HEK293 (cell line): ENCODE results near the gene RACGAP1.

Experiments used
- BCL6B ChIP-seq: fragments of 450-650 bp; formaldehyde crosslinking; IDR thresholded peaks from 2 replicates; pipeline ENCODE4 v1.5.1; 2017; ENCODE audit warnings: missing biosample characterization, missing genetic modification characterization
- ELK4 ChIP-seq: IDR thresholded peaks from 2 replicates; pipeline ENCODE4 v1.6.1; 2011; ENCODE audit warnings: mild to moderate bottlenecking, low read depth, low read length, borderline replicate concordance
- FEZF1 ChIP-seq: fragments of 450-650 bp; formaldehyde crosslinking; IDR thresholded peaks from 2 replicates; pipeline ENCODE4 v1.5.1; 2016; ENCODE audit warnings: missing biosample characterization, missing genetic modification characterization
- OSR2 ChIP-seq: fragments of 450-650 bp; formaldehyde crosslinking; IDR thresholded peaks from 2 replicates; pipeline ENCODE4 v1.5.1; 2016; ENCODE audit warnings: missing biosample characterization, missing genetic modification characterization
- REST ChIP-seq: fragments of 450-650 bp; formaldehyde crosslinking; IDR thresholded peaks from 2 replicates; pipeline ENCODE4 v1.5.1; 2016; ENCODE audit warnings: missing biosample characterization, missing genetic modification characterization
- SALL2 ChIP-seq: fragments of 450-650 bp; formaldehyde crosslinking; IDR thresholded peaks from 2 replicates; pipeline ENCODE4 v1.5.0; 2017; ENCODE audit warnings: missing biosample characterization, mild to moderate bottlenecking, missing genetic modification characterization, borderline replicate concordance
- SP2 ChIP-seq: fragments of 450-650 bp; formaldehyde crosslinking; IDR thresholded peaks from 2 replicates; pipeline ENCODE4 v1.5.1; 2016; ENCODE audit warnings: missing biosample characterization, missing genetic modification characterization
- ZBTB1 ChIP-seq: fragments of 450-650 bp; formaldehyde crosslinking; IDR thresholded peaks from 2 replicates; pipeline ENCODE4 v1.5.1; 2016; ENCODE audit warnings: missing biosample characterization, missing genetic modification characterization
- ZBTB17 ChIP-seq: fragments of 450-650 bp; formaldehyde crosslinking; IDR thresholded peaks from 2 replicates; pipeline ENCODE4 v1.5.1; 2016; ENCODE audit warnings: missing biosample characterization, missing genetic modification characterization
- ZBTB6 ChIP-seq: fragments of 450-650 bp; formaldehyde crosslinking; IDR thresholded peaks from 2 replicates; pipeline ENCODE4 v1.5.1; 2017; ENCODE audit warnings: missing biosample characterization, missing genetic modification characterization
- ZFHX2 ChIP-seq: fragments of 450-650 bp; formaldehyde crosslinking; conservative IDR thresholded peaks from 2 replicates; pipeline ENCODE4 v1.5.1; 2016; ENCODE audit warnings: missing biosample characterization, missing genetic modification characterization
- ZNF10 ChIP-seq: fragments of 450-650 bp; formaldehyde crosslinking; IDR thresholded peaks from 2 replicates; pipeline ENCODE4 v1.5.1; 2017; ENCODE audit warnings: missing biosample characterization, missing genetic modification characterization
- ZNF114 ChIP-seq: fragments of 450-650 bp; formaldehyde crosslinking; IDR thresholded peaks from 2 replicates; pipeline ENCODE4 v1.5.0; 2017; ENCODE audit warnings: missing biosample characterization, missing genetic modification characterization
- ZNF132 ChIP-seq: fragments of 450-650 bp; formaldehyde crosslinking; IDR thresholded peaks from 2 replicates; pipeline ENCODE4 v1.5.1; 2017; ENCODE audit warnings: missing biosample characterization, missing genetic modification characterization, borderline replicate concordance
- ZNF138 ChIP-seq: fragments of 450-650 bp; formaldehyde crosslinking; IDR thresholded peaks from 2 replicates; pipeline ENCODE4 v1.5.1; 2016; ENCODE audit warnings: missing biosample characterization, missing genetic modification characterization, borderline replicate concordance
- ZNF146 ChIP-seq: fragments of 450-650 bp; formaldehyde crosslinking; IDR thresholded peaks from 2 replicates; pipeline ENCODE4 v1.5.1; 2016; ENCODE audit warnings: missing biosample characterization, missing genetic modification characterization
- ZNF221 ChIP-seq: fragments of 450-650 bp; formaldehyde crosslinking; IDR thresholded peaks from 2 replicates; pipeline ENCODE4 v1.5.1; 2017; ENCODE audit warnings: missing biosample characterization, missing genetic modification characterization, borderline replicate concordance
- ZNF23 ChIP-seq: fragments of 450-650 bp; formaldehyde crosslinking; IDR thresholded peaks from 2 replicates; pipeline ENCODE4 v1.5.1; 2016; ENCODE audit warnings: missing biosample characterization, missing genetic modification characterization, borderline replicate concordance
- ZNF302 ChIP-seq: fragments of 450-650 bp; formaldehyde crosslinking; IDR thresholded peaks from 2 replicates; pipeline ENCODE4 v1.5.1; 2016; ENCODE audit warnings: missing biosample characterization, missing genetic modification characterization, low read depth
- ZNF324 ChIP-seq: fragments of 450-650 bp; formaldehyde crosslinking; IDR thresholded peaks from 2 replicates; pipeline ENCODE4 v1.5.1; 2016; ENCODE audit warnings: missing biosample characterization, missing genetic modification characterization
- ZNF366 ChIP-seq: fragments of 450-650 bp; formaldehyde crosslinking; conservative IDR thresholded peaks from 2 replicates; pipeline ENCODE4 v1.5.1; 2016; ENCODE audit warnings: missing biosample characterization, missing genetic modification characterization
- ZNF391 ChIP-seq: fragments of 450-650 bp; formaldehyde crosslinking; IDR thresholded peaks from 2 replicates; pipeline ENCODE4 v1.5.1; 2016; ENCODE audit warnings: low read depth, missing biosample characterization, missing genetic modification characterization, borderline replicate concordance
- ZNF394 ChIP-seq: fragments of 450-650 bp; formaldehyde crosslinking; IDR thresholded peaks from 2 replicates; pipeline ENCODE4 v1.5.1; 2016; ENCODE audit warnings: missing biosample characterization, missing genetic modification characterization, mild to moderate bottlenecking, moderate library complexity, borderline replicate concordance
- ZNF555 ChIP-seq: fragments of 450-650 bp; formaldehyde crosslinking; conservative IDR thresholded peaks from 2 replicates; pipeline ENCODE4 v1.5.1; 2017; ENCODE audit warnings: missing biosample characterization, mild to moderate bottlenecking, missing genetic modification characterization, inconsistent platforms
- ZNF561 ChIP-seq: fragments of 450-650 bp; IDR thresholded peaks from 2 replicates; pipeline ENCODE4 v1.5.1; 2018; ENCODE audit warnings: missing biosample characterization, missing genetic modification characterization, borderline replicate concordance
- ZNF768 ChIP-seq: fragments of 450-650 bp; formaldehyde crosslinking; IDR thresholded peaks from 2 replicates; pipeline ENCODE4 v1.5.1; 2018; ENCODE audit warnings: missing biosample characterization, mild to moderate bottlenecking, missing genetic modification characterization
- ZNF777 ChIP-seq: fragments of 450-650 bp; formaldehyde crosslinking; IDR thresholded peaks from 2 replicates; pipeline ENCODE4 v1.5.1; 2017; ENCODE audit warnings: missing biosample characterization, missing genetic modification characterization, borderline replicate concordance
- ZNF830 ChIP-seq: fragments of 450-650 bp; IDR thresholded peaks from 2 replicates; pipeline ENCODE4 v1.5.0; 2018; ENCODE audit warnings: missing biosample characterization, missing genetic modification characterization, low read depth, mild to moderate bottlenecking, moderate library complexity
- ZSCAN4 ChIP-seq: fragments of 450-650 bp; formaldehyde crosslinking; IDR thresholded peaks from 2 replicates; pipeline ENCODE4 v1.5.1; 2017; ENCODE audit warnings: missing biosample characterization, missing genetic modification characterization
- ZSCAN5A ChIP-seq: fragments of 450-650 bp; formaldehyde crosslinking; IDR thresholded peaks from 2 replicates; pipeline ENCODE4 v1.5.1; 2016; ENCODE audit warnings: missing biosample characterization, missing genetic modification characterization

The RACGAP1 gene

GRCh38 chr12:50070314-50071060 is 45.2 kb upstream of the RACGAP1 start (continued):
- TF ChIP-seq REST (tag by site-specific recombination) (no peak), ZNF324 (tag by site-specific recombination) (no peak), ZNF23 (tag by site-specific recombination) (no peak), ZBTB17 (tag by site-specific recombination) (peak; percentile 36; the same call in 1 of the 2 replicates), ZNF114 (no peak), ZNF768 (tag by site-specific recombination) (no peak), ZNF138 (tag by site-specific recombination) (no peak), ZNF394 (tag by site-specific recombination) (peak; percentile 39; the same call in 1 of the 2 replicates), ZNF302 (no peak), ZNF132 (tag by site-specific recombination) (no peak), FEZF1 (no peak), ZNF391 (tag by site-specific recombination) (peak; percentile 36; the same call in 1 of the 2 replicates), ZNF777 (tag by site-specific recombination) (no peak), ZNF221 (tag by site-specific recombination) (no peak), ZNF561 (tag by site-specific recombination) (no peak), SP2 (no peak), OSR2 (tag by site-specific recombination) (0 out of 2 replicates have a peak, but pooled peaks have one; percentile 31), ZNF366 (tag by site-specific recombination) (no peak), ZSCAN5A (tag by site-specific recombination) (no peak), ZNF830 (tag by site-specific recombination) (no peak), ZBTB1 (peak; percentile 23; the same call in 1 of the 2 replicates), ZSCAN4 (tag by site-specific recombination) (peak; percentile 92), ZNF555 (tag by site-specific recombination) (no peak), BCL6B (tag by site-specific recombination) (no peak), ZFHX2 (tag by site-specific recombination) (0 out of 2 replicates have a peak, but pooled peaks have one; percentile 5), ZBTB6 (tag by site-specific recombination) (no peak), ZNF10 (tag by site-specific recombination) (no peak), SALL2 (no peak), ELK4 (no peak), ZNF146 (tag by site-specific recombination) (no peak)
